K562 (cell line): ENCODE data around the gene YWHAB. TPM values are rescaled to one million over a fixed set of nuclear protein-coding genes. Genes with fewer than 3 reads are reported as not detected.

Source experiments
- ARID1B ChIP-seq: fragments of 450-650 bp; IDR thresholded peaks from 2 replicates; pipeline ENCODE4 v1.6.1; 2016; ENCODE audit warnings: antibody characterized with exemption, mild to moderate bottlenecking, inconsistent platforms
- EP400 ChIP-seq: fragments of 450-650 bp; IDR thresholded peaks from 2 replicates; pipeline ENCODE4 v1.6.1; 2017; ENCODE audit warnings: antibody characterized with exemption, mild to moderate bottlenecking, moderate library complexity
- ESRRA ChIP-seq: fragments of 450-650 bp; IDR thresholded peaks from 2 replicates; pipeline ENCODE4 v1.6.1; 2014; ENCODE audit warnings: low read depth, mild to moderate bottlenecking, moderate library complexity, borderline replicate concordance
- FOXK1 ChIP-seq: sonication (generic); formaldehyde crosslinking; IDR thresholded peaks from 2 replicates; pipeline ENCODE4 v1.8.0; 2022; ENCODE audit warnings: missing genetic modification reagents, mild to moderate bottlenecking, borderline replicate concordance
- HOXB6 ChIP-seq: fragments of 250-450 bp; sonication (Bioruptor Pico); IDR thresholded peaks from 2 replicates; pipeline ENCODE4 v1.5.1; 2022; ENCODE audit warnings: mild to moderate bottlenecking, borderline replicate concordance
- NBN ChIP-seq: fragments of 450-650 bp; IDR thresholded peaks from 2 replicates; pipeline ENCODE4 v1.6.1; 2016; ENCODE audit warnings: low read depth, mild to moderate bottlenecking
- POLR2H ChIP-seq: IDR thresholded peaks from 2 replicates; pipeline ENCODE4 v1.6.1; 2016; ENCODE audit warnings: missing genetic modification characterization, low read depth, mild to moderate bottlenecking, control low read depth, missing compliant biosample characterization, moderate library complexity
- RBFOX2 ChIP-seq: fragments of 200-400 bp; formaldehyde crosslinking; IDR thresholded peaks from 2 replicates; pipeline ENCODE4 v1.6.1; 2017; ENCODE audit warnings: low read depth, mild to moderate bottlenecking, low read length, moderate library complexity
- SMARCA4 ChIP-seq: fragments of 450-650 bp; IDR thresholded peaks from 2 replicates; pipeline ENCODE4 v1.6.1; 2016
- ZNF175 ChIP-seq: fragments of 200-800 bp; sonication (Bioruptor generic); IDR thresholded peaks from 2 replicates; pipeline ENCODE4 v1.6.1; 2016; ENCODE audit warnings: low read depth, mild to moderate bottlenecking, missing genetic modification characterization, missing compliant biosample characterization
- polyA plus RNA-seq, 8 experiments: library from polyadenylated mRNA; depleted of rRNA in 4 of 8; stranded (reverse) in 5 of 8; unstranded in 3 of 8; fragments of >200 nt; fragmentation: Nextera tagmentation in 2 of 8; fragmentation: Illumina TruSeq in 1 of 8; extraction: Ambion mirVana in 2 of 8; extraction: Trizol in 1 of 8; gene quantifications; 2 replicates each; pipeline versions ENCODE4 v1.2.1 to v1.2.3, GENCODE V29; 2011 to 2014; ENCODE audit warnings: inconsistent platforms in 1 of 8, missing spikeins in 1 of 8
- total RNA-seq, 7 experiments: library from RNA; depleted of rRNA in 6 of 7; stranded (reverse); fragments of >200 nt in 6 of 7; fragmentation: Illumina TruSeq in 2 of 7; extraction: Trizol in 2 of 7; gene quantifications; 2 replicates each; pipeline versions ENCODE4 v1.2.1 to v1.2.3, GENCODE V29; 2011 to 2021; ENCODE audit warnings: low replicate concordance in 1 of 7
- TF ChIP-seq, protein P1 (sequence below), 2 experiments: fragments of 450-650 bp in 1 of 2; sonication (generic) in 1 of 2; formaldehyde crosslinking in 1 of 2; IDR thresholded peaks; 2 replicates each; pipeline versions ENCODE4 v1.7.1 to v1.9.0; 2016 to 2022; ENCODE audit warnings: inconsistent platforms in 1 of 2, mild to moderate bottlenecking in 1 of 2, missing genetic modification reagents in 1 of 2
- TF ChIP-seq, protein P2 (sequence below): fragments of 450-650 bp; formaldehyde crosslinking; IDR thresholded peaks from 2 replicates; pipeline ENCODE4 v1.4.0; 2022; ENCODE audit warnings: missing genetic modification characterization
- TF ChIP-seq, protein P3 (sequence below), 3 experiments: IDR thresholded peaks in 2 of 3; conservative IDR thresholded peaks in 1 of 3; 2 replicates each; pipeline ENCODE4 v1.5.1; 2011 to 2012; ENCODE audit warnings: low read length in 3 of 3, mild to moderate bottlenecking in 3 of 3, control low read depth in 2 of 3, improper control_type of control experiment in 1 of 3, inconsistent platforms in 1 of 3, low read depth in 1 of 3, mixed read lengths in 1 of 3, moderate library complexity in 1 of 3; ENCODE audit not compliant: insufficient read depth in 2 of 3
- TF ChIP-seq, protein P4 (sequence below): sonication (generic); formaldehyde crosslinking; IDR thresholded peaks from 2 replicates; pipeline ENCODE4 v1.9.0; 2022; ENCODE audit warnings: mild to moderate bottlenecking, missing genetic modification reagents

The YWHAB gene
- total and polyA plus RNA-seq, 9 of the 15 experiments (the other 6 are each of a cell fraction or from before 2014, with no cell fraction given): 60.6 to 185 (median 96.1) TPM

DNA sequence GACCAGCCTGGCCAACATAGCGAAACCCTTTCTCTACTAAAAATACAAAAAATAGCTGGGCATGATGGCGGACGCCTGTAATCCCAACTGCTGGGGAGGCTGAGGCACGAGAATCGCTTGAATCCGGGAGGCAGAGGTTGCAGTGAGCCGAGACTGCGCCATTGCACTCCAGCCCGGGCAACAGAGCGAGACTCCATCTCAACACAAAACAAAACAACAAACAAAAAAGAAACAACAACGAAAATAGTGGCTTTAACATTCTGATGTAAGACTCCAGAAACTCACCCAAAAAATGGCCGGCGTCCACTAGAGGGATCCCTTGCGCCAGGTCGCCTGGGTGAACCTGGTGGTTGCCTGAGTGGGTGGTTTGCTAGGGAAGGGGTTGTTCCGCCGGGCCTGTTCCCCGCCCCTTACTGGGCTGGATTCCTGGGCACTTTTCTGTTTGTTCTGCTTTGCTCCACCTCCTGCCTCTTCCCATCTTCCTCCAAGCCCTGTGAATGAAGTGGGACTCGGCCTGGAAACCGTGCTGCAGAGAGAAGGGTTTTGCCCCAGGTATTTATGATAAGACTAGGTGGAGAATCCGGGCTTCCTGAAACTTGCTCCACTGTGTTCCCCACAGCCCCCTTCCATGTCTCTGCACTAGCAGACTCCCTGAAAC, 25.9 kb downstream of the YWHAB start (continued):
- TF ChIP-seq POLR2H (peak; percentile 81), FOXK1 (CRISPR knock-in tag) (0 out of 2 replicates have a peak, but pooled peaks have one; percentile 26), RBFOX2 (peak; percentile 39), ZNF175 (CRISPR knock-in tag) (0 out of 2 replicates have a peak, but pooled peaks have one; percentile 66), NBN (peak; percentile 70), EP400 (peak; percentile 97), SMARCA4 (peak; percentile 86; the same call in 1 of the 2 replicates), ARID1B (peak; percentile 65), HOXB6 (CRISPR knock-in tag) (no peak), ESRRA (0 out of 2 replicates have a peak, but pooled peaks have one; percentile 7)
- TF ChIP-seq, protein P1, sequence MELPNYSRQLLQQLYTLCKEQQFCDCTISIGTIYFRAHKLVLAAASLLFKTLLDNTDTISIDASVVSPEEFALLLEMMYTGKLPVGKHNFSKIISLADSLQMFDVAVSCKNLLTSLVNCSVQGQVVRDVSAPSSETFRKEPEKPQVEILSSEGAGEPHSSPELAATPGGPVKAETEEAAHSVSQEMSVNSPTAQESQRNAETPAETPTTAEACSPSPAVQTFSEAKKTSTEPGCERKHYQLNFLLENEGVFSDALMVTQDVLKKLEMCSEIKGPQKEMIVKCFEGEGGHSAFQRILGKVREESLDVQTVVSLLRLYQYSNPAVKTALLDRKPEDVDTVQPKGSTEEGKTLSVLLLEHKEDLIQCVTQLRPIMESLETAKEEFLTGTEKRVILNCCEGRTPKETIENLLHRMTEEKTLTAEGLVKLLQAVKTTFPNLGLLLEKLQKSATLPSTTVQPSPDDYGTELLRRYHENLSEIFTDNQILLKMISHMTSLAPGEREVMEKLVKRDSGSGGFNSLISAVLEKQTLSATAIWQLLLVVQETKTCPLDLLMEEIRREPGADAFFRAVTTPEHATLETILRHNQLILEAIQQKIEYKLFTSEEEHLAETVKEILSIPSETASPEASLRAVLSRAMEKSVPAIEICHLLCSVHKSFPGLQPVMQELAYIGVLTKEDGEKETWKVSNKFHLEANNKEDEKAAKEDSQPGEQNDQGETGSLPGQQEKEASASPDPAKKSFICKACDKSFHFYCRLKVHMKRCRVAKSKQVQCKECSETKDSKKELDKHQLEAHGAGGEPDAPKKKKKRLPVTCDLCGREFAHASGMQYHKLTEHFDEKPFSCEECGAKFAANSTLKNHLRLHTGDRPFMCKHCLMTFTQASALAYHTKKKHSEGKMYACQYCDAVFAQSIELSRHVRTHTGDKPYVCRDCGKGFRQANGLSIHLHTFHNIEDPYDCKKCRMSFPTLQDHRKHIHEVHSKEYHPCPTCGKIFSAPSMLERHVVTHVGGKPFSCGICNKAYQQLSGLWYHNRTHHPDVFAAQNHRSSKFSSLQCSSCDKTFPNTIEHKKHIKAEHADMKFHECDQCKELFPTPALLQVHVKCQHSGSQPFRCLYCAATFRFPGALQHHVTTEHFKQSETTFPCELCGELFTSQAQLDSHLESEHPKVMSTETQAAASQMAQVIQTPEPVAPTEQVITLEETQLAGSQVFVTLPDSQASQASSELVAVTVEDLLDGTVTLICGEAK (IDR thresholded peaks at IDR 0.05): 0 out of 2 replicates have a peak, but pooled peaks have one; percentile 35
- TF ChIP-seq, protein P1 (CRISPR knock-in tag; IDR thresholded peaks at IDR 0.05): no peak
- TF ChIP-seq, protein P2, sequence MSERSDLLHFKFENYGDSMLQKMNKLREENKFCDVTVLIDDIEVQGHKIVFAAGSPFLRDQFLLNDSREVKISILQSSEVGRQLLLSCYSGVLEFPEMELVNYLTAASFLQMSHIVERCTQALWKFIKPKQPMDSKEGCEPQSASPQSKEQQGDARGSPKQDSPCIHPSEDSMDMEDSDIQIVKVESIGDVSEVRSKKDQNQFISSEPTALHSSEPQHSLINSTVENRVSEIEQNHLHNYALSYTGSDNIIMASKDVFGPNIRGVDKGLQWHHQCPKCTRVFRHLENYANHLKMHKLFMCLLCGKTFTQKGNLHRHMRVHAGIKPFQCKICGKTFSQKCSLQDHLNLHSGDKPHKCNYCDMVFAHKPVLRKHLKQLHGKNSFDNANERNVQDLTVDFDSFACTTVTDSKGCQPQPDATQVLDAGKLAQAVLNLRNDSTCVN (CRISPR knock-in tag): 0 out of 2 replicates have a peak, but pooled peaks have one; percentile 67
- TF ChIP-seq, protein P3, sequence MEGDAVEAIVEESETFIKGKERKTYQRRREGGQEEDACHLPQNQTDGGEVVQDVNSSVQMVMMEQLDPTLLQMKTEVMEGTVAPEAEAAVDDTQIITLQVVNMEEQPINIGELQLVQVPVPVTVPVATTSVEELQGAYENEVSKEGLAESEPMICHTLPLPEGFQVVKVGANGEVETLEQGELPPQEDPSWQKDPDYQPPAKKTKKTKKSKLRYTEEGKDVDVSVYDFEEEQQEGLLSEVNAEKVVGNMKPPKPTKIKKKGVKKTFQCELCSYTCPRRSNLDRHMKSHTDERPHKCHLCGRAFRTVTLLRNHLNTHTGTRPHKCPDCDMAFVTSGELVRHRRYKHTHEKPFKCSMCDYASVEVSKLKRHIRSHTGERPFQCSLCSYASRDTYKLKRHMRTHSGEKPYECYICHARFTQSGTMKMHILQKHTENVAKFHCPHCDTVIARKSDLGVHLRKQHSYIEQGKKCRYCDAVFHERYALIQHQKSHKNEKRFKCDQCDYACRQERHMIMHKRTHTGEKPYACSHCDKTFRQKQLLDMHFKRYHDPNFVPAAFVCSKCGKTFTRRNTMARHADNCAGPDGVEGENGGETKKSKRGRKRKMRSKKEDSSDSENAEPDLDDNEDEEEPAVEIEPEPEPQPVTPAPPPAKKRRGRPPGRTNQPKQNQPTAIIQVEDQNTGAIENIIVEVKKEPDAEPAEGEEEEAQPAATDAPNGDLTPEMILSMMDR (IDR thresholded peaks at IDR 0.05 in 2 of 3, conservative IDR thresholded peaks at IDR 0.05 in 1 of 3; ENCODE audit: insufficient read depth in 2 of 3, low read depth in 1 of 3, low read length in 3 of 3): peak; percentile 69 to 88 (median 83)
- TF ChIP-seq, protein P4, sequence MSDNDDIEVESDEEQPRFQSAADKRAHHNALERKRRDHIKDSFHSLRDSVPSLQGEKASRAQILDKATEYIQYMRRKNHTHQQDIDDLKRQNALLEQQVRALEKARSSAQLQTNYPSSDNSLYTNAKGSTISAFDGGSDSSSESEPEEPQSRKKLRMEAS: no peak
